OCI-LY7 (cell line): ENCODE measurements around the gene ZFAND2A.

ENCODE experiments used
- CTCF ChIP-seq: fragments of 200-600 bp; sonication (generic); conservative IDR thresholded peaks from 2 replicates; pipeline ENCODE4 v1.5.1; 2014; ENCODE audit warnings: mild to moderate bottlenecking, antibody characterized with exemption, low read length, moderate library complexity, mixed read lengths
- EZH2phosphoT487 ChIP-seq: fragments of 200-600 bp; sonication (generic); IDR thresholded peaks from 2 replicates; pipeline ENCODE4 v1.6.1; 2018; ENCODE audit warnings: low read depth, borderline replicate concordance, mild to moderate bottlenecking, mixed run types, antibody characterized with exemption, low read length, moderate library complexity, mixed read lengths

- TF ChIP-seq CTCF = no peak
- no peak for TF ChIP-seq EZH2phosphoT487
Observed at GRCh38 chr7:1106063-1106792, 53.8 kb downstream of the ZFAND2A start.
